Activated T-helper 2 cell treated with anti-CD3 and anti-CD28 coated beads, Interferon-gamma antibody, Interleukin-2, Interleukin-4, amounts not matched to agents 10 μg/mL and 5 μg/mL and 100 μg/mL, durations not matched to agents 14 hours and 24 hours and 36 hours (primary cell): ENCODE data around the gene ZGLP1. TPM values are rescaled to one million over a fixed set of nuclear protein-coding genes. Genes with fewer than 3 reads are reported as not detected.

Experiments used
- DNase-seq: peaks from one replicate; pipeline ENCODE4 v3.0.0; 2021; ENCODE audit warnings: low spot score
- H3K27ac Mint-ChIP-seq: one replicate; pipeline ENCODE4 v1.8.0; 2021; ENCODE audit warnings: mixed read lengths
- H3K27me3 Mint-ChIP-seq: one replicate; pipeline ENCODE4 v1.8.0; 2021; ENCODE audit warnings: low read depth, mixed read lengths
- H3K36me3 Mint-ChIP-seq: one replicate; pipeline ENCODE4 v1.8.0; 2021; ENCODE audit warnings: low read depth, mixed read lengths
- H3K4me1 Mint-ChIP-seq: one replicate; pipeline ENCODE4 v1.8.0; 2021; ENCODE audit warnings: low read depth, mixed read lengths
- H3K4me3 Mint-ChIP-seq: one replicate; pipeline ENCODE4 v1.8.0; 2021; ENCODE audit warnings: low read depth, mild to moderate bottlenecking, moderate library complexity, mixed read lengths
- H3K9me3 Mint-ChIP-seq: one replicate; pipeline ENCODE4 v1.8.0; 2021; ENCODE audit warnings: mixed read lengths
- intact Hi-C: fragments of 100-400 bp; cut with micrococcal nuclease; formaldehyde crosslinking; loops from one replicate; pipeline ENCODE4 v1.15.1; 2023
- total RNA-seq: library from RNA; stranded (reverse); gene quantifications from 2 replicates; pipeline ENCODE4 v1.2.3, GENCODE V29; 2022

The ZGLP1 gene
- total RNA-seq, 1 donor from 2014 or later: 3.2 TPM

DNA sequence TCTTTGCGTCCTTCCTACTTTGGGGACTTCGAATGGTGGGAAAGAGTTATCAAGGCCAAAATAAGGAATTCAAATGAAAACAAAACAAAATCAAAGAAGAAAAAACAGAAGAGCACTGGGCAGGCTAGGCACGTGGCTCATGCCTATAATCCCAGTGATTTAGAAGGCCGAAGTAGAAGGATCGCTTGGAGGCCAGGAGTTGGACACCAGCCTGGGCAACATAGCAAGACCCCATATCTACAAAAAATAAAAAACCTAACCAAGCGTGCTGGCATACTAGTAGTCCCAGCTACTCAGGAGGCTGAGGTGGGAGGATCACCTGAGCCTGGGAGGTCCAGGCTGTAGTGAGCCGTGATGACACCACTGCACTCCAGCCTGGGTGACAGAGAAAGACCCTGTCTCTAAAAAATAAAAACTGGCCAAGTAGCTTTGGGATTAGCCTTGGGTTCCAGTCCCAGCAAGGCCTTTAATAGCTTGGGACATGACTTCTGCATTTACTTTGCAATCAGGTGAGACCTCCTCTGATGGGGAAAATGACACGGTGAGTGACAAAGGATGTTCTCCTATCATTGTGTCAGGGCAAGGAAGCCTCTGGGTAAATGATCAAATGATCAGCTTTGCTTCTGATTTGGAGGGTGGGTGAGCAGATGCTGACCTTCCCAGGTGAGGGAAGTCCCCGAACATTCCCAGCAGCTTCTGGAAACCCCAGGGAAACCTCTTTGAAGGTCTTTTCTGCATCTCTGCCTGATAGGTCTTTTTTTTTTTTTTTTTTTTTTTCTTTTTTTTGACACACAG lies 31.6 kb downstream of the ZGLP1 start:
- peak overlapping the region; percentile 39 for H3K4me3 Mint-ChIP-seq
- no peaks in the 10 kb centered on the region for H3K9me3 Mint-ChIP-seq
- no peaks in the 10 kb centered on the region for H3K27me3 Mint-ChIP-seq
- H3K27ac Mint-ChIP-seq: no peak overlapping the region
- intact Hi-C loops: no loop called here
- H3K36me3 Mint-ChIP-seq: peaks cover 64% of the 10 kb centered on the region
- DNase-seq: no peak
- H3K4me1 Mint-ChIP-seq: peaks cover 20% of the 10 kb centered on the region

DNA sequence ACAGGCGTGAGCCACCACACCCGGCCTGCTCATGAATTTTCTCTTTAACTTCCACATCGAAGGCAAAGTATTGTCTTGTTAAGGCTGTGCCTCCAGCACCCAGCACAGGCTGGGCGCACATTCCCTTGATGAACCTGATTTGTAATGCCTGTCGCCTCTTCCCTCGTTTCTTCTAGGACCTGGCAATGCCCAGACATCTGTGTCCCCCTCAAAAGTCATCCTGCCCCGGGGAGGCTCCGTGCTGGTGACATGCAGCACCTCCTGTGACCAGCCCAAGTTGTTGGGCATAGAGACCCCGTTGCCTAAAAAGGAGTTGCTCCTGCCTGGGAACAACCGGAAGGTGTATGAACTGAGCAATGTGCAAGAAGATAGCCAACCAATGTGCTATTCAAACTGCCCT lies 35.0 kb downstream of the ZGLP1 start:
- H3K27ac Mint-ChIP-seq: no peak overlapping the region
- peaks cover 24% of the 10 kb centered on the region for H3K4me1 Mint-ChIP-seq
- H3K27me3 Mint-ChIP-seq: no peaks in the 10 kb centered on the region
- DNase-seq: no peak
- peaks cover 60% of the 10 kb centered on the region for H3K36me3 Mint-ChIP-seq
- intact Hi-C loops: no loop called here
- H3K4me3 Mint-ChIP-seq: no peak overlapping the region
- no peaks in the 10 kb centered on the region for H3K9me3 Mint-ChIP-seq

DNA sequence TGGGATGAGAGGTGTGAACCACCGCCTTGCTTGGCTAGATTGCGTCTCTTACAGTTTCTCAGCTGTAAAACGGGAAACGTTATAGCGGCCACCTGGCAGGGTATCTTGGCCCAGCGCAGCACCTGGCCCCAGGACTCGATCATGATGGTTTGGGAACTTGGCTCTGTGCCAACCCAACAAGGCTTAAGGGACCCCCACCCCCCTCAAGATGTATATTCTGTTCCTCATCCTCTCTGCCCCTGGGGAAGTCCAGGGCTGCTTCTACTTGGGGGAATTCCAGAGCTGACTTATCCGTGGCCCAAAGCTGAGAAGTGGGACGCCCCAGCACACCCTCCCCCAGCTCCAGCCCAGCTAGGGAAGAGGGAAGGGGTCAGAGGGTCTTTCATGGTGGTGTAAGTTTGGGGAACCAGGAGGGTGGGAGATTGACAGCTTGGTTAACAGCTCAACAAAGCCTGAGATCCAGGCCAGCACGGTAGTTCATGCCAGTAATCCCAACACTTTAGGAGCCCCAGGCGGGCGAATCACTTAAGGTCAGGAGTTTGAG lies 38.0 kb downstream of the ZGLP1 start:
- Mint-ChIP-seq H3K4me3 (peak overlapping the region; percentile 87), H3K9me3 (no peaks in the 10 kb centered on the region), H3K27ac (peak overlapping the region; percentile 94), H3K36me3 (peaks cover 33% of the 10 kb centered on the region), H3K27me3 (no peaks in the 10 kb centered on the region), H3K4me1 (peaks cover 19% of the 10 kb centered on the region)
- DNase-seq: no peak
- intact Hi-C loops: loop anchor here (2.0 kb wide), 3 partner anchors 15 to 109 kb away; partner anchors contain the start of genes ICAM4, RAVER1 and TYK2

DNA sequence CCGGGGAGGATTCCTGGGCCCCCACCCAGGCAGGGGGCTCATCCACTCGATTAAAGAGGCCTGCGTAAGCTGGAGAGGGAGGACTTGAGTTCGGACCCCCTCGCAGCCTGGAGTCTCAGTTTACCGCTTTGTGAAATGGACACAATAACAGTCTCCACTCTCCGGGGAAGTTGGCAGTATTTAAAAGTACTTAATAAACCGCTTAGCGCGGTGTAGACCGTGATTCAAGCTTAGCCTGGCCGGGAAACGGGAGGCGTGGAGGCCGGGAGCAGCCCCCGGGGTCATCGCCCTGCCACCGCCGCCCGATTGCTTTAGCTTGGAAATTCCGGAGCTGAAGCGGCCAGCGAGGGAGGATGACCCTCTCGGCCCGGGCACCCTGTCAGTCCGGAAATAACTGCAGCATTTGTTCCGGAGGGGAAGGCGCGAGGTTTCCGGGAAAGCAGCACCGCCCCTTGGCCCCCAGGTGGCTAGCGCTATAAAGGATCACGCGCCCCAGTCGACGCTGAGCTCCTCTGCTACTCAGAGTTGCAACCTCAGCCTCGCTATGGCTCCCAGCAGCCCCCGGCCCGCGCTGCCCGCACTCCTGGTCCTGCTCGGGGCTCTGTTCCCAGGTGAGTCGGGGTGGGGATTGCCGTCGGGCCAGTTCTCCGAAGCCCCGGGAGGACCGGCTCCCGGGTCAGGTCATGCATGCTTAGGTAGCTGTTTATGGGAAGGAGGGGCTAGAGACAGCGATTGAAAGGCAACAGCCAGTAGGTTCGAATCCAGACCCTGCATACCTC lies 38.8 kb downstream of the ZGLP1 start, which contains the start of gene ICAM1:
ICAM1 (plus strand) TSS at position 505 of the 779 bp plus-strand sequence; CDS start at position 545, 40 bp downstream.
- Mint-ChIP-seq H3K27me3 (no peaks in the 10 kb centered on the region), H3K36me3 (peaks cover 33% of the 10 kb centered on the region), H3K4me1 (peaks cover 20% of the 10 kb centered on the region), H3K9me3 (no peaks in the 10 kb centered on the region), H3K27ac (peak within 1 kb of the TSS; percentile 94), H3K4me3 (peak within 1 kb of the TSS; percentile 87)
- peak; percentile 75 for DNase-seq
- intact Hi-C loops: loop anchor here (1.0 to 2.0 kb wide), 5 partner anchors 11 to 118 kb away; partner anchors contain the start of genes ICAM4, RAVER1 and TYK2

DNA sequence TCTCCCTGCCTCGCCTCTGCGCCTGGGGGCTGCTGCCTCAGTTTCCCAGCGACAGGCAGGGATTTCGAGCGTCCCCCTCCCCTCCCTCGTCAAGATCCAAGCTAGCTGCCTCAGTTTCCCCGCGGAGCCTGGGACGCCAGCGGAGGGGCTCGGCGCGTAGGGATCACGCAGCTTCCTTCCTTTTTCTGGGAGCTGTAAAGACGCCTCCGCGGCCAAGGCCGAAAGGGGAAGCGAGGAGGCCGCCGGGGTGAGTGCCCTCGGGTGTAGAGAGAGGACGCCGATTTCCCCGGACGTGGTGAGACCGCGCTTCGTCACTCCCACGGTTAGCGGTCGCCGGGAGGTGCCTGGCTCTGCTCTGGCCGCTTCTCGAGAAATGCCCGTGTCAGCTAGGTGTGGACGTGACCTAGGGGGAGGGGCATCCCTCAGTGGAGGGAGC lies 39.4 kb downstream of the ZGLP1 start:
- H3K9me3 Mint-ChIP-seq: no peaks in the 10 kb centered on the region
- H3K27me3 Mint-ChIP-seq: no peaks in the 10 kb centered on the region
- peak overlapping the region; percentile 87 for H3K4me3 Mint-ChIP-seq
- intact Hi-C loops: loop anchor here (1.0 to 2.0 kb wide), 5 partner anchors 10 to 119 kb away; partner anchors contain the start of genes ICAM4, RAVER1 and TYK2
- H3K4me1 Mint-ChIP-seq: peaks cover 20% of the 10 kb centered on the region
- H3K27ac Mint-ChIP-seq: peak overlapping the region; percentile 94
- peak; percentile 75 for DNase-seq
- peaks cover 29% of the 10 kb centered on the region for H3K36me3 Mint-ChIP-seq

DNA sequence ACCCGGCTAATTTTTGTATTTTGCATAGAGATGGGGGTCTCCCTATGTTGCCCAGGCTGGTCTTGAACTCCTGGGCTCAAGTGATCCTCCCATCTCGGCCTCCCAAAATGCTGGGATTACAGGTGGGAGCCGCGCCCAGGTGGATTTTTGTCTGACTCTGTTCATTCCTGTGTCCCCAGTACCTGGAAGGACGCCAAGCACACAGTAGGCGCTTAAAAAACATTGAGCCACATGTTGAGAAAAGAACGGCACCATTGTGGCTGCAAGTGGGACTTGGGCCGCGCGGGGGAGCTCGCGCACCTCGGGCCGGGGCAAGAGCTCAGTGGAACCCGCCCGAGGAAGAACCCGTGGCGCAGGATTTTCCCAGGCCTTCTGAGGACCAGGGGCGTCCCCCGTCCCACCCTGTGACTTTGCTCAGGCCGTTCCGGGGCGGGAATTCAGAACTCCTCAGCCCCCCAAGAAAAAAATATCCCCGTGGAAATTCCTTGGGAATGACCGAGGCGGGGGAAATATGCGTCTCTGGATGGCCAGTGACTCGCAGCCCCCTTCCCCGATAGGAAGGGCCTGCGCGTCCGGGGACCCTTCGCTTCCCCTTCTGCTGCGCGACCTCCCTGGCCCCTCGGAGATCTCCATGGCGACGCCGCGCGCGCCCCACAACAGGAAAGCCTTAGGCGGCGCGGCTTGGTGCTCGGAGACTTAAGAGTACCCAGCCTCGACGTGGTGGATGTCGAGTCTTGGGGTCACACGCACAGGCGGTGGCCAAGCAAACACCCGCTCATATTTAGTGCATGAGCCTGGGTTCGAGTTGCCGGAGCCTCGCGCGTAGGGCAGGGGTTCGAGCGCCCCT lies 40.1 kb downstream of the ZGLP1 start:
- DNase-seq: peak; percentile 84
- H3K36me3 Mint-ChIP-seq: peaks cover 23% of the 10 kb centered on the region
- no peaks in the 10 kb centered on the region for H3K27me3 Mint-ChIP-seq
- H3K4me1 Mint-ChIP-seq: peaks cover 17% of the 10 kb centered on the region
- H3K9me3 Mint-ChIP-seq: no peaks in the 10 kb centered on the region
- intact Hi-C loops: loop anchor here (1.0 to 2.0 kb wide), 5 partner anchors 9 to 120 kb away; partner anchors contain the start of genes ICAM4, RAVER1 and TYK2
- H3K4me3 Mint-ChIP-seq: peak overlapping the region; percentile 87
- H3K27ac Mint-ChIP-seq: peak overlapping the region; percentile 94

DNA sequence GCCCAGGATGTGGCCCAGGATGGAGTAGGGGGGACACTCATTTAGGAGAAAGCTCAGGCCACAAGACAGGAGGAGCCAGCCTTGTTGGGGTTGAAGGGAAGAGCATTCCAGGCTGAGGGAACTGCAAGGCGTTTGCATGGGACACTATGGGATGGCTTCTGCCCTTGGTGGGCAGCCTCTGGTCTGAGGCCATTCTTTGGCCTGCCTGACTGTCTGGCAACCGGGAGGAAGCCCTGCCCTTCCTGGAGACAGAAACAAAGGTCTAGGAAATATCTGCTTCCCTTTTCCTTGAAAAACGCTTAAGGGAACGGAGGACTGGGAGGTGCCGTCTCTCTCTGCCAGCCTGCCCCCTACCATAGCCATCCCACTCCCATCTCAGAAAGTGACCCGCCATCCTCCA lies 41.5 kb downstream of the ZGLP1 start:
- H3K27ac Mint-ChIP-seq: no peak overlapping the region

DNA sequence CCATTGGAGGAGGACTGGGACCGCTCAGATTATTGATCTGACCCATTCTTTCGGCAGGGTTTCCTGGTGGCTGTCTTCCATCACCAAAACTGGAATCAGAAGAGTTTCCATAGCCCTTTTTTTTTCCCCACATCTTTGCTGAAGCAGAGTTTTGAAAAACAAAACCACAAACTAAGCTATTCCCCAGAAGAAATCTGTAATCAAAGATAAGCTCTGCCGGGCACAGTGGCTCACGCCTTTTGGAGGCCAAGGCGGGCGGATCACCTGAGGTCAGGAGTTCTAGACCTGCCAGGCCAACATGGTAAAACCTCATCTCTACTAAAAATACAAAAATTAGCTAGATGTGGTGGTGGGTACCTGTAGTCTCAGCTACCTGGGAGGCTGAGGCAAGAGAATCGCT lies 42.9 kb downstream of the ZGLP1 start:
- no peak overlapping the region for H3K4me3 Mint-ChIP-seq
- H3K27me3 Mint-ChIP-seq: no peaks in the 10 kb centered on the region
- no peaks in the 10 kb centered on the region for H3K9me3 Mint-ChIP-seq
- intact Hi-C loops: no loop called here
- H3K27ac Mint-ChIP-seq: no peak overlapping the region
- peaks cover 9% of the 10 kb centered on the region for H3K4me1 Mint-ChIP-seq
- H3K36me3 Mint-ChIP-seq: peaks cover 6% of the 10 kb centered on the region
- no peak for DNase-seq

More for the DNA sequence above, 41.5 kb downstream of the ZGLP1 start:
- peaks cover 14% of the 10 kb centered on the region for H3K4me1 Mint-ChIP-seq
- H3K27me3 Mint-ChIP-seq: no peaks in the 10 kb centered on the region
- H3K9me3 Mint-ChIP-seq: no peaks in the 10 kb centered on the region
- H3K4me3 Mint-ChIP-seq: no peak overlapping the region
- peaks cover 16% of the 10 kb centered on the region for H3K36me3 Mint-ChIP-seq
- no peak for DNase-seq
- intact Hi-C loops: no loop called here

DNA sequence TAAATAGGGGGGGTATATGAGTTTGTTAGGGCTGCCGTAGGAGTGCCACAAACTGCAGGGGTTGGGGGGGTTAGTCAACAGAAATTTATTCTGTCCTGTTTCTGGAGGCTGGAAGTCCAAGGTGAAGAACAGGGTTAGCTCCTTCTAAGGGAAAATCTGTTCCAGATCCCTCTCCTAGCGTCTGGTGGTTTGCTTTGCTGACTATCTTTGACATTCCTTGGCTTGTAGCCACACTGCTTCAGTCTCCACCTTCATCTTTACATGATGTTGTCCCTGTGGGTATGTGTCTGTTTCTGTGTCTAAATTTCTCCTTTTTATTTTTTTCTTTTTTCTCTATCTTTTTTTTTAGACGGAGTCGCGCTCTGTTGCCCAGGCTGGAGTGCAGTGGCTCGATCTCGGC lies 46.8 kb downstream of the ZGLP1 start:
- Mint-ChIP-seq H3K4me3 (no peak overlapping the region), H3K27ac (no peak overlapping the region), H3K4me1 (peaks cover 18% of the 10 kb centered on the region), H3K36me3 (peaks cover 22% of the 10 kb centered on the region), H3K27me3 (no peaks in the 10 kb centered on the region), H3K9me3 (no peaks in the 10 kb centered on the region)
- intact Hi-C loops: no loop called here
- no peak for DNase-seq

DNA sequence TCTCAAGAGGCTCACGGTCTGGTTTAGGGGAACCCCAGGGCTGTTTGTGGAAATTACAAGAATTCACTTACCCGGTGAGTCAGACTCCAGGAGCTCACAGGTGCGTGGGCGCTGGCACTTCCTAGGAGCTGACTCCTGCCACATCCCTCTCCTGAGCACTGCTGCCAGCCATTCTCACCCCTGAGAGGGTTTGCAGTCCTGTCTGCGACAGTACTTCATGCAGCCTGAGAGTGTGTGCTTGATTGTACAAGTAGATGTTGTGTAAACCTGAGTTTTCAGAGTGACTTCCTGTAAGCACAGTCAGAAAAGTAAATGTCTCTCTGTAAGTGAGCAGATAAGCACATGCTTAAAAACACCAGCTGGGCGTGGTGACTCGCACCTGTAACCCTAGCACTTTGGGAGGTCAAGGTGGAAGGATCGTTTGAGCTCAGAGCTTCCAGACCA lies 49.5 kb downstream of the ZGLP1 start:
- intact Hi-C loops: loop anchor here (1.0 kb wide), 2 partner anchors 10 to 129 kb away; no protein-coding TSS in a partner anchor

DNA sequence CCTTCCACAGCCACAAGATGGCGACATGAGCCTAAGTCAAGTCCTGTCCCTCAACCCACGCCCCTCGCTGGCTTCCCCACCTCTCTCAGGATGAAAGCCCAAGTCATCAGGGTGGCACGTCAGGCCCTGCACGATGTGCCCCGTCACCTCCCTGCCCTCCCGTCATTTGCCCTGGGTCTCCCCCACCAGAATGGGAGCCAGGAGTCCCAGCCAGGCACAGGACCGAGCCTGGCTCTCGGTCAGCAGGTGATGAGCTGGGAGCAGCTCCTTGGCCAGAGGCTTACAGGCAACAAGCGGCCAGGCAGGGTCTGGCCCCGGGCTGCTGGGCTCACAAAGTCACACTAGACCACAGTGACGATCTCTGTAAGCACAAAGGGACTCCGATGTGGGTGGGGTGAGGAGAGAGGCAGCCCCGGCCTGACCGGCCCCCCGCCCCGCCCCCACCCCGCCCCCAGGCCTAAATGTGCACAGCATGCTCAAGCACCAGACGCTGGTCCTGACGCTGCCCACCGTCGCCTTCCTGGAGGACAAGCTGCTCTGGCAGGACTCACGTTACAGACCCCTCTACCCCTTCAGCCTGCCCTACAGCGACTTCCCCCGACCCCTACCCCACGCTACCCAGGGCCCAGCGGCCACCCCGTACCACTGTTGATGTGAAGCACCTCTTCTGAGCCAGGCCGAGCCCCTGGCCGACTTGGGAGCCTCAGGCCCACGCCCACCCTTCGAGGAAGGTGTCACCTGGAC lies 50.3 kb downstream of the ZGLP1 start:
- peaks cover 16% of the 10 kb centered on the region for H3K4me1 Mint-ChIP-seq
- DNase-seq: peak; percentile 86
- intact Hi-C loops: no loop called here
- H3K9me3 Mint-ChIP-seq: no peaks in the 10 kb centered on the region
- H3K27me3 Mint-ChIP-seq: no peaks in the 10 kb centered on the region
- H3K27ac Mint-ChIP-seq: peak overlapping the region; percentile 92
- H3K36me3 Mint-ChIP-seq: peaks cover 48% of the 10 kb centered on the region
- peak overlapping the region; percentile 52 for H3K4me3 Mint-ChIP-seq

More for the DNA sequence above, 49.5 kb downstream of the ZGLP1 start:
- peak overlapping the region; percentile 52 for H3K4me3 Mint-ChIP-seq
- peak overlapping the region; percentile 92 for H3K27ac Mint-ChIP-seq
- peaks cover 40% of the 10 kb centered on the region for H3K36me3 Mint-ChIP-seq
- DNase-seq: no peak
- H3K9me3 Mint-ChIP-seq: no peaks in the 10 kb centered on the region
- no peaks in the 10 kb centered on the region for H3K27me3 Mint-ChIP-seq
- peaks cover 16% of the 10 kb centered on the region for H3K4me1 Mint-ChIP-seq
